ENCODE data around the gene AQP12B.

DNA sequence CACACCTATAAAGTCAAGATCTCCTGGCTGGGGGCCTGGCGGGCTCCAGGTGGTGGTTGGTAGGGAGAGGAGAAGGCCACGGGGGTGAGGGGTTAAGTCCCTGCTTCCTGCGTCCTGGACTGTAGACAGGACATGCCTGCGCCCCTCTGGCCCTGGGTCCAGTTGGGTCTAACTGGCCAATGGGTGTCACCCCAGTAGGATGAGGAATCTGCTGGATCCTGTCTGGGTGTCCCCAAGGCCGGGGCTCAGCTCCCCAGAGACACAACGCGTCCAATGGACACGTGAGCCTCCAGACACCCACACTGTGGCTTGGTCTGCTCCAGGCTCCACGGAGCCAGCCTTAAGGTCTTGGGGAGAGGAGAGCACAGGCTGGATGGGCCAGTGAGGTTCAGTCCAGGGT is 28.6 kb upstream of the AQP12B start:
- TF ChIP-seq POLR2A (IDR thresholded peaks at IDR 0.05; ENCODE audit: low read length): no peak
- TF ChIP-seq GATA1 (IDR thresholded peaks at IDR 0.05; ENCODE audit: low read depth, low read length): no peak
